Measurements from ENCODE around the gene TSC2.

The TSC2 gene

GRCh38 chr16:2038382-2039231 is 9.2 kb upstream of the TSC2 start:
- Histone ChIP-seq H3K9me3 (ENCODE audit: control insufficient read depth in 2 of 2, low read length in 2 of 2) (no peaks in the 10 kb centered on the region), H3K9ac (ENCODE audit: low read length in 2 of 2) (no peak overlapping the region), H3K36me3 (ENCODE audit: control insufficient read depth in 2 of 2, insufficient read depth in 2 of 2, low read length in 2 of 2) (peaks cover 0 to 2% of the 10 kb centered on the region in 2 donors), H3K27me3 (ENCODE audit: control insufficient read depth in 1 of 2, insufficient read depth in 2 of 2, low read length in 2 of 2) (no peaks in the 10 kb centered on the region), H3K27ac (ENCODE audit: low read length) (peak overlapping the region; percentile 46), H3K4me1 (ENCODE audit: control insufficient read depth, insufficient read depth, low read length) (peaks cover 71% of the 10 kb centered on the region), H3K4me3 (ENCODE audit: low read length in 2 of 2) (peak overlapping the region in 1 of 2 donors; percentile 40)

DNA sequence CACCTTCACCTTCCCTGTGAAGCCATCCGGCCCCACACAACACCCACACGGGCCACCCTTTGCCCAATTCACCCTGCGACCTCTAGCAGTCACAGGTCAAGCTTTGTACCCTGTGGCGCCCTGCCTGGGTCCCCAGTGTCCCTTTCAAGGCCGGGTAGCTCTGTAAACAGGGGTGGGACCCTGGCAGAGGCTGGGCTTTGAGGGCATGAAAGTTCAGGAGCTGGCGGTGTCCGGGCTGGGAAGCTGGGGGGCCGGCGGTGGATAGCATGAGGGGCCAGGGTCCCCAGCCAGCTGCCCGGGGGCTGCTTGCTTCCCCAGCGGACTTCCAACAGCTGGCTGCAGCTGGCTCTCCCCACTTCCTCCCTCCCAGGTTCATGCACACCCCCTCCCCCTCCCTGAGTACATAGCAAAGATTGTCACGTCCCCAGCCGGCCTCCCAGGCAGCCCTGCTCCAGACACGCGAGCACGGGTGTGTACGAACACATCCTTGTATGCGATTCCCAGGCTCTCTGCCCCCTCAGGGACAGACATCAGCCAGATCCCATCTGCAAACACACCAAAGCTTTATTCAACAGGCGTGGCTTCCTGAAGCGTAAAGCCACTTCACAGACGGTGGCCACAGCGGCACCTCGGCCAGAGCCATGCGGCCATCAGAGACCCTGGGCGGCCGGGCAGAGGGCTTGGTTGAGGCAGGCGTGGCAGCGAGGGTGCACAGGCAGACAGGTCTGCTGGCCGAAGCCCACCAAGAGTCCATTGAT is 8.3 kb upstream of the TSC2 start:
- Histone ChIP-seq H3K4me3 (ENCODE audit: low read length in 2 of 2) (peak overlapping the region in 1 of 2 donors; percentile 35), H3K27me3 (ENCODE audit: control insufficient read depth in 1 of 2, insufficient read depth in 2 of 2, low read length in 2 of 2) (no peaks in the 10 kb centered on the region), H3K9me3 (ENCODE audit: control insufficient read depth in 2 of 2, low read length in 2 of 2) (no peaks in the 10 kb centered on the region), H3K4me1 (ENCODE audit: control insufficient read depth, insufficient read depth, low read length) (peaks cover 65% of the 10 kb centered on the region), H3K9ac (ENCODE audit: low read length in 2 of 2) (no peak overlapping the region), H3K36me3 (ENCODE audit: control insufficient read depth in 2 of 2, insufficient read depth in 2 of 2, low read length in 2 of 2) (peaks cover 0 to 2% of the 10 kb centered on the region in 2 donors), H3K27ac (ENCODE audit: low read length) (peak overlapping the region; percentile 46)

DNA sequence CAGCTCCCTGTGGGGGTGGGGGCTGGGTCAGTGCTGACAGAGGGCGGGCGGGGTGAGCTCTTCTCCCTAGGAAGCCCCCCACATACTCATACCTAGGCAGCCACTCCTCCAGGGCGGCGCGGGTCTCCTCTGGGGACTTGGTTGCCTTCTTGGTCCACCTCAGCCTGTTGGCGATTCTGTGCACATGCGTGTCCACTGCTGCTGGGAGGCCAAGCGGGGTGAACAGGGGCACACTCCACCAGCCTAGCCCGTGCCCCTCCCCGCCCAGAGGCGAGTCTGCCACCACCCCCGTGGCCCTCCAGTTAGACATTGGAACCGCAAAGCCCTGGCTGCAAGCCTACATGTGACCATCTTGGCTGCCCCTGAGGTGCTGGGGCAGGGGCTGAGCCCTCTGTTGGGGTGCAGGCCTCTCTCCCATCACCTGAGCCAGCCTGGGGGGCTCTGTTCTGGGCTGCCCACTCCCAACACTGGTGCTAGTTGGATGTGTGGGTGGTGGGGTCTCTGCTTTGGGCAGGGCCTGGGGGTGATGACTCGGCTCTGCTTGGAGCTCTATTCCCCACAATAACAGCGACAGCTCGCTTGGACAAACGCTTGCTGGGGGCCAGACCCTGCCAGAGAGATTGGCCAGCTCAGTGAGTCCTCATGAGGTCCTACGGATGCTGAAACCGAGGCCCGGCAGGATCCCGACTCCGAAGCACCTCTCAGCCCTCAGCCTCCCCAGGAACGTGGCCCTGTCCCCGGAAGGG is 7.6 kb upstream of the TSC2 start:
- H3K4me1 ChIP-seq (ENCODE audit: control insufficient read depth, insufficient read depth, low read length), result peaks cover 58% of the 10 kb centered on the region
- H3K9ac ChIP-seq (ENCODE audit: low read length in 2 of 2), result no peak overlapping the region
- H3K4me3 ChIP-seq (ENCODE audit: low read length in 2 of 2), result no peak overlapping the region
- H3K27me3 ChIP-seq (ENCODE audit: control insufficient read depth in 1 of 2, insufficient read depth in 2 of 2, low read length in 2 of 2), result no peaks in the 10 kb centered on the region
- H3K9me3 ChIP-seq (ENCODE audit: control insufficient read depth in 2 of 2, low read length in 2 of 2), result no peaks in the 10 kb centered on the region
- no peak overlapping the region for H3K27ac ChIP-seq (ENCODE audit: low read length)
- peaks cover 0 to 2% of the 10 kb centered on the region in 2 donors for H3K36me3 ChIP-seq (ENCODE audit: control insufficient read depth in 2 of 2, insufficient read depth in 2 of 2, low read length in 2 of 2)

DNA sequence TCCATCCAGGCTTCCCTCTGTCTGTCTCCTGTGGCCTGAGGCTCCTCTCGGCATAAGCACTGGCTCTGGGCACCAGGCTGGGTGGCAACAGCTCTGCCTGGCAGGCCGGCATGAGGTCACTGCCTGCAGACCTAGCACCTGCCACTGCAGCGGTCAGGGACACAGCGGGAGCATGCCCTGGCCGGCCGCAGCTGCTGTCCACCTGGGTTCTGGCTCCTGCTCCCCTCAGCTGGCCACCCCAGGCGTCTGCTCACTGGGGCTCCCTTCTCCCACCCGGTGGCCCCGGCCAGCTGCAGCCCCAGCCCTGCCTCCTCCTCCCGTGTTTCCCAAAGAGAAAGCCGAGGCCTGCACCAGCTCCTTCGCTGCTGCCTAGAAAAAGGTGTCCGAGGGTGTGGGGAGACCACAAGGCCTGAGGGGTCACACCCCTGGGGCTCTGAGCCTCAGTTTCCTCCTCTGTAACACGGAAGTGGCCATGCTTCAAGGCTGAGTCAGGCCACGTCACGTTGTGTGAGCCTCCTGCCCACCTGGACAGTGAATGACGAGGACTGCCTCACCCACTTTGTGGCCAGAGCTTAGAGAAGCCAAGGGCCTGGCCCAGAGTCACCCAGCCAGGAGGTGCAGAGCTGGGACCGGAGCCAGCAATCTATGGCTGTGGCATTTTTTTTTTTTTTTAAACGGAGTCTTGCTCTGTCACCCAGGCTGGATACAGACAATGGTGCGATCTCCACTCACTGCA is 6.8 kb upstream of the TSC2 start:
- no peak overlapping the region for H3K4me3 ChIP-seq (ENCODE audit: low read length in 2 of 2)
- H3K27ac ChIP-seq (ENCODE audit: low read length), result no peak overlapping the region
- H3K9ac ChIP-seq (ENCODE audit: low read length in 2 of 2), result no peak overlapping the region

DNA sequence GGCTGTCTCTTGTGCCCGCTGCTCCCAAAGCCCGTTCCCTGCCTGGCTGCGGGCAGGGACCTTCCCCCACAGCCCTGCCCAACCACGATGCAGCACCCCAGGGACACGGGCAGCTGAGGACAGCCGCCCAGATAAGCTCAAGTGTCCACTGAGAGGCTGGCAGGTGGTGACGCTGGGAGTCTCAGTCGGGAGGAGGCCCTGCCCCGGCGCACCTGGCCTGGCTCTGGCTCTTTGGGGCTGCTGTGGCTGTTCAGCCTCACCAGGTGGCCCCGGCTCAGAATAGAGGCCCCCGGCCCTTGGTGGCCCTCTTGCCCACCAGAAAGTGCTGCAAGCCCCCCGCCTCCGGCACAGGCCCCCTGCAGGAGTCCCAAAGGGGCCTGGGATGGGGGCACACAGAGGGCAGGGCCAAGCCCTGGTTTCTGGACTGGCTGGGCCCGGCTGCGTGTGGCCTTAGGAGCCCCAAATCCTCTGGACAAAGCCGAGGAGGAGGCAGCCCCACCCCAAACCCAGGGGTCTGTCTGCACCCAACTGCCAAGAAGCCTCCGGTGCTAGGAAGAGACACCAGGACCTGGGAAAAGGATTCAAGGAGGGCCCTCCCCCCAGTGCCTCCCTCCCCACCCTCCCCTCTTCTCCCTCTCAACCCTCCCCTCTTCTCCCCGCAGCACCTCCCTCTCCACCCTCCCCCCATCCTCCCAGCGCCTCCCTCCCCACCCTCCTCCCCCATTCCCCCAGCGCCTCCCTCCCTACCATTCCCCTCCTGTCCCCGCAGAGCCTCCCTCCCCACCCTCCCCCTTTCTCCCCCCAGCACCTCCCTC is 5.4 kb upstream of the TSC2 start:
- Histone ChIP-seq H3K9ac (ENCODE audit: low read length in 2 of 2) (no peak overlapping the region), H3K27ac (ENCODE audit: low read length) (no peak overlapping the region), H3K4me3 (ENCODE audit: low read length in 2 of 2) (no peak overlapping the region), H3K4me1 (ENCODE audit: control insufficient read depth, insufficient read depth, low read length) (peaks cover 54% of the 10 kb centered on the region), H3K9me3 (ENCODE audit: control insufficient read depth in 2 of 2, low read length in 2 of 2) (no peaks in the 10 kb centered on the region), H3K36me3 (ENCODE audit: control insufficient read depth in 2 of 2, insufficient read depth in 2 of 2, low read length in 2 of 2) (peaks cover 0 to 2% of the 10 kb centered on the region in 2 donors), H3K27me3 (ENCODE audit: control insufficient read depth in 1 of 2, insufficient read depth in 2 of 2, low read length in 2 of 2) (no peaks in the 10 kb centered on the region)

More for the DNA sequence above, 6.8 kb upstream of the TSC2 start:
- H3K36me3 ChIP-seq (ENCODE audit: control insufficient read depth in 2 of 2, insufficient read depth in 2 of 2, low read length in 2 of 2), result peaks cover 0 to 2% of the 10 kb centered on the region in 2 donors
- peaks cover 54% of the 10 kb centered on the region for H3K4me1 ChIP-seq (ENCODE audit: control insufficient read depth, insufficient read depth, low read length)
- no peaks in the 10 kb centered on the region for H3K9me3 ChIP-seq (ENCODE audit: control insufficient read depth in 2 of 2, low read length in 2 of 2)
- H3K27me3 ChIP-seq (ENCODE audit: control insufficient read depth in 1 of 2, insufficient read depth in 2 of 2, low read length in 2 of 2), result no peaks in the 10 kb centered on the region

DNA sequence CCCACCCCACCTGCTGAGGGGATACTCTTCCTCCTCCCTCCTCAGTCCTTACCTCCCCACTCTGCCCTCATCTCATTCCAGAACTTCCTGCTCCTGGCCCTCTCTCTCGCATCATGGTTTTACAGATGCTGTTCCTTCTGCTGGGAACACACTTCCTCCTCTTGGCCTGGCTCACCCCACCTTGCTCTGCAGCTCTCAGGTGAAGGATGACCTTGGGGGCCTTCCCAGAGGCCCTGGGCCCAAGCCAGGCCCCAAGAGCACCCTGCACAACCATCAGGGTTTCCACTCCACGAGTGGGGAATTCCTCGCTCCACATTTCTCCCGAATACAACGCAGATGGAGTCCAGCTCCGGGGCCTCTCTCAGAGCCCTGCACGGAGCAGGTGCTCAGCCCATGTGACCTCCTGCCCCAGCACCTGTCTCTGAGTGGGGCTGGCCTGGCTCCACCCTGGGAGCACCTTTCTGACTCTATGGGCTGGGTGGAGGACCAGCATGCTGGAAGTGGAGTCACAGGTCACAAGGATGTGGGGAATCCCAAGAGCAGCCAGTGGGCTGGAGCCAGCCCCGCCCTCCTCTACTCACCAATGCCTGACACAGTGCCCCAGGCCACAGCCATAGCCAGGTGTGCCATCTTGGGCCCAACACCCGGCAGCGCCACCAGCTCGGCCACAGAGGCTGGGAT is 4.7 kb upstream of the TSC2 start:
- Histone ChIP-seq H3K4me3 (ENCODE audit: low read length in 2 of 2) (no peak overlapping the region), H3K9ac (ENCODE audit: low read length in 2 of 2) (no peak overlapping the region), H3K4me1 (ENCODE audit: control insufficient read depth, insufficient read depth, low read length) (peaks cover 50% of the 10 kb centered on the region)

DNA sequence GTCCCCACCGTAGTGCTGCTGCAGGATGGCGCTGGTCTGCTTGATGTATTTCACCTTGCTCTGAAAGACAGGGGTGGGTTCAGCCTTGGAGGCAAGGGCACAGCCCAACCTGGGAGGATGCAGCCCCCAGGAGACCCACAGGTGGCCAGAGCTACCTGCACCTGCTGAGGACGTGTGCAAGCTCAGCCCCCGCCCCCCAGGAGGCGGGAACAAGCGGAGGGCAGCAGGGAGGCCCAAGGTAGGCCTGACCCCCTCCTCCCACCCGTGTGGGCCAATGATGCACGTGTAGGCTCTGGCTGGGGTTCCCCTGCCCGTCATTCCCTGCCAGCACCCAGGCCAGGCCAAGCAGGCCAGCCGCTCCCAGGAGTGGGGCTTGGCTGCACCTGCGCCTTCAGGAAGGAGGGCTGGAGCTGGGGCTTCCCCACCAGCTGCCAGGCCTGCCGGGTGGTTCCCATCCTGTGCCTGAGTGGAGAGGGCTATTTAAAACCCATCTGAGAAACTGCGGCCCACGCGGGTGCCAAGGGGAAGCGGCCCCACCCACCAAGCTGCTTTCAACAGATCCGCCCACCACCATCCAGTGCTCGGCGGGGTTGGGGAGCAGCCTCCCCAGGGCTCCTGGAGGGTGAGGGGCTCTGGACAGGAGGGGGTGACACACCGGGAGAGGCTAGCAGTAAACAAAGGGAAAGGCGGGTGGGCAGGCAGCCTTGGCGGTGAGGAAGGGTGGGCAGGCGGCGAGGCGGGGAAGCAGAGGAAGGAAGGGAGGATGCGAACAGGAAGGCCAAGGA is 3.9 kb upstream of the TSC2 start:
- no peak overlapping the region for H3K27ac ChIP-seq (ENCODE audit: low read length)
- H3K27me3 ChIP-seq (ENCODE audit: control insufficient read depth in 1 of 2, insufficient read depth in 2 of 2, low read length in 2 of 2), result no peaks in the 10 kb centered on the region
- H3K9me3 ChIP-seq (ENCODE audit: control insufficient read depth in 2 of 2, low read length in 2 of 2), result no peaks in the 10 kb centered on the region
- H3K9ac ChIP-seq (ENCODE audit: low read length in 2 of 2), result no peak overlapping the region
- peaks cover 0 to 2% of the 10 kb centered on the region in 2 donors for H3K36me3 ChIP-seq (ENCODE audit: control insufficient read depth in 2 of 2, insufficient read depth in 2 of 2, low read length in 2 of 2)
- H3K4me3 ChIP-seq (ENCODE audit: low read length in 2 of 2), result no peak overlapping the region
- H3K4me1 ChIP-seq (ENCODE audit: control insufficient read depth, insufficient read depth, low read length), result peaks cover 51% of the 10 kb centered on the region

More for the DNA sequence above, 4.7 kb upstream of the TSC2 start:
- H3K9me3 ChIP-seq (ENCODE audit: control insufficient read depth in 2 of 2, low read length in 2 of 2), result no peaks in the 10 kb centered on the region
- H3K27ac ChIP-seq (ENCODE audit: low read length), result no peak overlapping the region
- H3K27me3 ChIP-seq (ENCODE audit: control insufficient read depth in 1 of 2, insufficient read depth in 2 of 2, low read length in 2 of 2), result no peaks in the 10 kb centered on the region
- peaks cover 0 to 2% of the 10 kb centered on the region in 2 donors for H3K36me3 ChIP-seq (ENCODE audit: control insufficient read depth in 2 of 2, insufficient read depth in 2 of 2, low read length in 2 of 2)

DNA sequence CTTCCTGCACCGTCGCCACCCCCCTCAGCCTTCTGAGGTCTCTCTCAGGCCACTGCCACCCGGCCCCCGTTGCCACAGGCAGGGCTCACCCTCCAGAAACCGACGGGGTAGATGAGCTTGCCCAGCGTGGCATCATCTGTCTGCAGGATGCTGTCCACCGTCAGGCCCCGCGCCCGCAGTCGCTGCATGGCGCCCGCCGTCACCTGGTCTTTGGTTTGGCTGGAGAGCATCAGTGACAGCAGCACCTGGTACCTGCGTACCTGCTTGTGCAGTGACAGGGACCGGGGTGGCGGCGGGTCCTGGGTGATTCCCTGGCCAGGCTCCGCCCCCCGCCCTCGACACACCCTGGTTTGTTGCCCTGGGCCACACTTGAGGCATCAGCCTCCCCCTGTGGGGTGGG is 3.2 kb upstream of the TSC2 start:
- H3K9ac ChIP-seq (ENCODE audit: low read length in 2 of 2), result no peak overlapping the region
- H3K27ac ChIP-seq (ENCODE audit: low read length), result no peak overlapping the region
- H3K36me3 ChIP-seq (ENCODE audit: control insufficient read depth in 2 of 2, insufficient read depth in 2 of 2, low read length in 2 of 2), result peaks cover 0 to 2% of the 10 kb centered on the region in 2 donors
- H3K4me3 ChIP-seq (ENCODE audit: low read length in 2 of 2), result no peak overlapping the region
- peaks cover 48% of the 10 kb centered on the region for H3K4me1 ChIP-seq (ENCODE audit: control insufficient read depth, insufficient read depth, low read length)
- no peaks in the 10 kb centered on the region for H3K27me3 ChIP-seq (ENCODE audit: control insufficient read depth in 1 of 2, insufficient read depth in 2 of 2, low read length in 2 of 2)
- H3K9me3 ChIP-seq (ENCODE audit: control insufficient read depth in 2 of 2, low read length in 2 of 2), result no peaks in the 10 kb centered on the region

Measured in stomach smooth muscle (tissue), 2 donors.